HCT116 (cell line): Measurements from ENCODE around the gene KIAA1549. TPM values are rescaled to one million over a fixed set of nuclear protein-coding genes. Genes with fewer than 3 reads are reported as not detected.

Source experiments
- ATAC-seq: fragments of 200-7000 bp; cut with Tn5 transposase; 2 replicates; pipeline ENCODE4 v1.9.1; 2020; ENCODE audit warnings: mild to moderate bottlenecking, moderate library complexity
- BruUV-seq: library from RNA; stranded (reverse); fragments of 400-500 nt; replicated peaks from 2 replicates; lab custom pipeline; 2021; lab: Mats Ljungman, UMichigan
- CTCF ChIA-PET: fragments of 300-600 bp; sonication (Branson Sonifier 250); formaldehyde crosslinking; loops from one replicate; lab custom pipeline; 2021; ENCODE audit warnings: antibody characterized with exemption; lab: Charles Lee
- POLR2A ChIA-PET: fragments of 300-600, 350-600 bp; sonication (Branson Sonifier 250); formaldehyde crosslinking; loops from one replicate; lab custom pipeline; 2021; ENCODE audit warnings: antibody characterized with exemption; lab: Charles Lee
- RAD21 ChIA-PET, 2 experiments: fragments of 300-600 bp; sonication (Branson Sonifier 250); formaldehyde crosslinking; loops; one replicate each; lab custom pipeline; 2023; ENCODE audit warnings: low total read pairs in 2 of 2; ENCODE audit not compliant: uncharacterized antibody in 2 of 2, unreplicated experiment in 2 of 2, low non-redundant PET in 1 of 2; lab: Charles Lee
- DNase-seq: peaks from one replicate; pipeline ENCODE4 v3.0.0-alpha.2; 2010; ENCODE audit warnings: low read depth, low spot score
- H2AFZ ChIP-seq: fragments of 200-600 bp; shearing (Covaris generic), sonication (generic); 2 replicates; pipeline ENCODE4 v1.6.1; 2017; ENCODE audit warnings: low read depth, mixed run types, mixed read lengths, antibody characterized with exemption, low read length; ENCODE audit not compliant: poor library complexity, severe bottlenecking
- H3K27ac ChIP-seq: 2 replicates; pipeline ENCODE4 v1.5.1; 2012; ENCODE audit warnings: low read depth, low read length
- H3K27me3 ChIP-seq: fragments of 200-600 bp; sonication (generic); 2 replicates; pipeline ENCODE4 v1.6.1; 2016; ENCODE audit warnings: mixed run types, low read length, mixed read lengths; ENCODE audit not compliant: insufficient read depth
- H3K36me3 ChIP-seq, 2 experiments: fragments of 200-500 bp in 1 of 2; fragments of 200-600 bp in 1 of 2; sonication (Bioruptor generic) in 1 of 2; sonication (generic) in 1 of 2; 2 replicates each; pipeline versions ENCODE4 v1.5.1 to v1.6.1; 2014 to 2016; ENCODE audit warnings: low read length in 2 of 2, inconsistent platforms in 1 of 2, mixed read lengths in 1 of 2, mixed run types in 1 of 2; ENCODE audit not compliant: insufficient read depth in 2 of 2, control insufficient read depth in 1 of 2
- H3K4me1 ChIP-seq, 2 experiments: fragments of 200-600 bp in 1 of 2; sonication (generic) in 1 of 2; 2 replicates each; pipeline versions ENCODE4 v1.5.1 to v1.6.1; 2012 to 2017; ENCODE audit warnings: low read length in 2 of 2, inconsistent platforms in 1 of 2, mild to moderate bottlenecking in 1 of 2, mixed read lengths in 1 of 2, mixed run types in 1 of 2, moderate library complexity in 1 of 2; ENCODE audit not compliant: insufficient read depth in 2 of 2, control insufficient read depth in 1 of 2
- H3K4me2 ChIP-seq: fragments of 200-600 bp; sonication (generic); 2 replicates; pipeline ENCODE4 v1.6.1; 2017; ENCODE audit warnings: mixed run types, low read length, mixed read lengths
- H3K4me3 ChIP-seq, 2 experiments: fragments of 200-600 bp in 1 of 2; sonication (generic) in 1 of 2; replicated peaks in 1 of 2; 2 replicates each; pipeline ENCODE4 v1.5.1; 2011 to 2016; ENCODE audit warnings: low read length in 2 of 2, control low read depth in 1 of 2, low read depth in 1 of 2, mild to moderate bottlenecking in 1 of 2, mixed read lengths in 1 of 2, mixed run types in 1 of 2
- H3K79me2 ChIP-seq: fragments of 200-600 bp; sonication (generic); 2 replicates; pipeline ENCODE4 v1.6.1; 2017; ENCODE audit warnings: mild to moderate bottlenecking, mixed run types, low read length, moderate library complexity, mixed read lengths; ENCODE audit not compliant: insufficient read depth
- H3K9ac ChIP-seq: fragments of 200-600 bp; sonication (generic); 2 replicates; pipeline ENCODE4 v1.6.1; 2016; ENCODE audit warnings: low read length, mixed read lengths
- H3K9me2 ChIP-seq: fragments of 200-600 bp; sonication (generic), shearing (Covaris generic); 2 replicates; pipeline ENCODE4 v1.6.1; 2017; ENCODE audit warnings: mixed run types, mild to moderate bottlenecking, moderate library complexity; ENCODE audit not compliant: insufficient read depth
- H3K9me3 ChIP-seq, 2 experiments: fragments of 200-500 bp in 1 of 2; fragments of 200-600 bp in 1 of 2; sonication (Bioruptor generic) in 1 of 2; sonication (generic) in 1 of 2; 2 replicates each; pipeline ENCODE4 v1.6.1; 2014 to 2017; ENCODE audit warnings: low read length in 2 of 2, mixed read lengths in 2 of 2, inconsistent platforms in 1 of 2, low read depth in 1 of 2, mild to moderate bottlenecking in 1 of 2, mixed run types in 1 of 2, moderate library complexity in 1 of 2; ENCODE audit not compliant: control insufficient read depth in 1 of 2, insufficient read depth in 1 of 2
- H4K20me1 ChIP-seq: fragments of 200-600 bp; sonication (generic), shearing (Covaris generic); 2 replicates; pipeline ENCODE4 v1.6.1; 2017; ENCODE audit warnings: mixed run types, mild to moderate bottlenecking, moderate library complexity; ENCODE audit not compliant: insufficient read depth
- CEBPB ChIP-seq: IDR thresholded peaks from 2 replicates; pipeline ENCODE4 v1.6.1; 2012; ENCODE audit warnings: low read depth
- CTCF ChIP-seq, 3 experiments: fragments of 200-600 bp in 1 of 3; sonication (generic) in 1 of 3; IDR thresholded peaks in 2 of 3; conservative IDR thresholded peaks in 1 of 3; 2 replicates each; pipeline ENCODE4 v1.5.1; 2012 to 2017; ENCODE audit warnings: low read depth in 2 of 3, low read length in 2 of 3, antibody characterized with exemption in 1 of 3, borderline replicate concordance in 1 of 3, control low read depth in 1 of 3, mild to moderate bottlenecking in 1 of 3, mixed read lengths in 1 of 3, mixed run types in 1 of 3, moderate library complexity in 1 of 3; ENCODE audit not compliant: insufficient read depth in 1 of 3
- EGR1 ChIP-seq: IDR thresholded peaks from 2 replicates; pipeline ENCODE4 v1.6.1; 2012; ENCODE audit warnings: low read depth
- EZH2phosphoT487 ChIP-seq: fragments of 200-600 bp; IDR thresholded peaks from 2 replicates; pipeline ENCODE4 v1.6.1; 2018; ENCODE audit warnings: antibody characterized with exemption, borderline replicate concordance
- FOSL1 ChIP-seq: IDR thresholded peaks from 2 replicates; pipeline ENCODE4 v1.6.1; 2012; ENCODE audit warnings: low read depth
- JUND ChIP-seq: IDR thresholded peaks from 2 replicates; pipeline ENCODE4 v1.6.1; 2012
- POLR2A ChIP-seq: IDR thresholded peaks from 2 replicates; pipeline ENCODE4 v1.7.0; 2011; ENCODE audit warnings: borderline replicate concordance; ENCODE audit not compliant: insufficient read depth, insufficient read length; ENCODE audit errors: extremely low read depth
- POLR2AphosphoS5 ChIP-seq: IDR thresholded peaks from 2 replicates; pipeline ENCODE4 v1.6.1; 2011; ENCODE audit warnings: mild to moderate bottlenecking, low read depth, low read length, moderate library complexity
- RAD21 ChIP-seq: IDR thresholded peaks from 2 replicates; pipeline ENCODE4 v1.6.1; 2012; ENCODE audit warnings: low read depth, mild to moderate bottlenecking
- SIN3A ChIP-seq: IDR thresholded peaks from 2 replicates; pipeline ENCODE4 v1.6.1; 2012; ENCODE audit warnings: low read depth
- SRF ChIP-seq: IDR thresholded peaks from 2 replicates; pipeline ENCODE4 v1.6.1; 2012; ENCODE audit warnings: low read depth
- ZNF274 ChIP-seq: fragments of 200-500 bp; sonication (Bioruptor generic); IDR thresholded peaks from 2 replicates; pipeline ENCODE4 v1.6.1; 2014; ENCODE audit warnings: mild to moderate bottlenecking, low read depth, low read length, inconsistent platforms
- intact Hi-C: fragments of 100-400 bp; cut with micrococcal nuclease; formaldehyde crosslinking; loops from 2 replicates; pipeline ENCODE4 v1.10.0; 2022
- total RNA-seq: library from RNA; stranded (reverse); gene quantifications from one replicate; pipeline ENCODE4 v1.2.1, GENCODE V29; 2021; ENCODE audit not compliant: unreplicated experiment
- TF ChIP-seq, protein P1 (sequence below): IDR thresholded peaks from 2 replicates; pipeline ENCODE4 v1.6.1; 2011; ENCODE audit warnings: mild to moderate bottlenecking, low read length, moderate library complexity; ENCODE audit not compliant: insufficient replicate concordance; ENCODE audit errors: extremely low read depth
- TF ChIP-seq, protein P2 (sequence below): IDR thresholded peaks from 2 replicates; pipeline ENCODE4 v1.6.1; 2012
- TF ChIP-seq, protein P3 (sequence below): IDR thresholded peaks from 2 replicates; pipeline ENCODE4 v1.6.1; 2012

KIAA1549 gene
- total RNA-seq, 1 experiment from 2014 or later = 3.9 TPM

DNA sequence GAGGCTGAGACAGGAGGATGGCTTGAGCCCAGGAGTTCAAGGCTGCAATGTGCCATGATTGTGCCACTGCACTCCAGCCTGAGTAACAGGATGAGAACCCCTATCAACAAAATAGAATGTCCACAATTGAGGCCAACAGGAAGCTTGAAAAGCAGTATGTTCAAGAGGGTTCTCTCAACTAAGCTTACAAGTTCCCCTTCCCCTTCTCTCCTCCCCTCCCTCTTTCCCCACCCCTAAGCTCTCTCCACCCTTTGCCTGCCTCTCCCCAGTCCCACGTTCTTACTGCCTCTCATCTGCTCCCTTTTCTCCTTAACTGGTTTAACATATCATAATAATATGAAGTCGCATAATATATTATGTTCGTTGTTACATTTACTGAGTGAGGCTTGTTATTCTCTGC is 35.4 kb downstream of the KIAA1549 start (continued):
- TF ChIP-seq, protein P1, sequence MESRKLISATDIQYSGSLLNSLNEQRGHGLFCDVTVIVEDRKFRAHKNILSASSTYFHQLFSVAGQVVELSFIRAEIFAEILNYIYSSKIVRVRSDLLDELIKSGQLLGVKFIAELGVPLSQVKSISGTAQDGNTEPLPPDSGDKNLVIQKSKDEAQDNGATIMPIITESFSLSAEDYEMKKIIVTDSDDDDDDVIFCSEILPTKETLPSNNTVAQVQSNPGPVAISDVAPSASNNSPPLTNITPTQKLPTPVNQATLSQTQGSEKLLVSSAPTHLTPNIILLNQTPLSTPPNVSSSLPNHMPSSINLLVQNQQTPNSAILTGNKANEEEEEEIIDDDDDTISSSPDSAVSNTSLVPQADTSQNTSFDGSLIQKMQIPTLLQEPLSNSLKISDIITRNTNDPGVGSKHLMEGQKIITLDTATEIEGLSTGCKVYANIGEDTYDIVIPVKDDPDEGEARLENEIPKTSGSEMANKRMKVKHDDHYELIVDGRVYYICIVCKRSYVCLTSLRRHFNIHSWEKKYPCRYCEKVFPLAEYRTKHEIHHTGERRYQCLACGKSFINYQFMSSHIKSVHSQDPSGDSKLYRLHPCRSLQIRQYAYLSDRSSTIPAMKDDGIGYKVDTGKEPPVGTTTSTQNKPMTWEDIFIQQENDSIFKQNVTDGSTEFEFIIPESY = no peak
- TF ChIP-seq, protein P2, sequence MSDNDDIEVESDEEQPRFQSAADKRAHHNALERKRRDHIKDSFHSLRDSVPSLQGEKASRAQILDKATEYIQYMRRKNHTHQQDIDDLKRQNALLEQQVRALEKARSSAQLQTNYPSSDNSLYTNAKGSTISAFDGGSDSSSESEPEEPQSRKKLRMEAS = no peak
- no peak for TF ChIP-seq POLR2A
- TF ChIP-seq, protein P3, sequence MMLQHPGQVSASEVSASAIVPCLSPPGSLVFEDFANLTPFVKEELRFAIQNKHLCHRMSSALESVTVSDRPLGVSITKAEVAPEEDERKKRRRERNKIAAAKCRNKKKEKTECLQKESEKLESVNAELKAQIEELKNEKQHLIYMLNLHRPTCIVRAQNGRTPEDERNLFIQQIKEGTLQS = no peak
- TF ChIP-seq ZNF274 = no peak
- TF ChIP-seq RAD21 = no peak

- H3K36me3 ChIP-seq = no peaks in the 10 kb centered on the region
- TF ChIP-seq POLR2AphosphoS5 (no peak), RAD21 (no peak), FOSL1 (no peak), JUND (no peak), CTCF (IDR thresholded peaks at IDR 0.05 in 2 of 3, conservative IDR thresholded peaks at IDR 0.05 in 1 of 3; ENCODE audit: borderline replicate concordance in 1 of 3, insufficient read depth in 1 of 3, low read depth in 2 of 3, low read length in 2 of 3) (no peak), SRF (no peak), CEBPB (no peak), EGR1 (no peak), EZH2phosphoT487 (no peak), SIN3A (no peak)
- TF ChIP-seq, protein P3 = no peak
- TF ChIP-seq, protein P1 = no peak
- TF ChIP-seq, all 23 proteins: peak for 0
- no peak overlapping the region for H3K9ac ChIP-seq
- H3K4me3 ChIP-seq = no peak overlapping the region
- H3K9me3 ChIP-seq = no peaks in the 10 kb centered on the region
- ChIA-PET RAD21 (no interaction called here), POLR2A (no interaction called here), CTCF (no interaction called here)
- no peak overlapping the region for H2AFZ ChIP-seq
- no peaks in the 10 kb centered on the region for H3K27me3 ChIP-seq
- no peaks in the 10 kb centered on the region for H4K20me1 ChIP-seq
- no peak overlapping the region for H3K27ac ChIP-seq
- no peak for DNase-seq
- H3K9me2 ChIP-seq = no peaks in the 10 kb centered on the region
- intact Hi-C loops = no loop called here
- no peak overlapping the region for H3K4me2 ChIP-seq
- no peak for ATAC-seq
- H3K79me2 ChIP-seq = no peaks in the 10 kb centered on the region
- no TSS peak for BruUV-seq
- no peaks in the 10 kb centered on the region for H3K4me1 ChIP-seq
Observed at GRCh38 chr7:138945154-138945553, 36.0 kb downstream of the KIAA1549 start.
